ENCODE measurements around the gene FARS2.

The FARS2 gene

DNA sequence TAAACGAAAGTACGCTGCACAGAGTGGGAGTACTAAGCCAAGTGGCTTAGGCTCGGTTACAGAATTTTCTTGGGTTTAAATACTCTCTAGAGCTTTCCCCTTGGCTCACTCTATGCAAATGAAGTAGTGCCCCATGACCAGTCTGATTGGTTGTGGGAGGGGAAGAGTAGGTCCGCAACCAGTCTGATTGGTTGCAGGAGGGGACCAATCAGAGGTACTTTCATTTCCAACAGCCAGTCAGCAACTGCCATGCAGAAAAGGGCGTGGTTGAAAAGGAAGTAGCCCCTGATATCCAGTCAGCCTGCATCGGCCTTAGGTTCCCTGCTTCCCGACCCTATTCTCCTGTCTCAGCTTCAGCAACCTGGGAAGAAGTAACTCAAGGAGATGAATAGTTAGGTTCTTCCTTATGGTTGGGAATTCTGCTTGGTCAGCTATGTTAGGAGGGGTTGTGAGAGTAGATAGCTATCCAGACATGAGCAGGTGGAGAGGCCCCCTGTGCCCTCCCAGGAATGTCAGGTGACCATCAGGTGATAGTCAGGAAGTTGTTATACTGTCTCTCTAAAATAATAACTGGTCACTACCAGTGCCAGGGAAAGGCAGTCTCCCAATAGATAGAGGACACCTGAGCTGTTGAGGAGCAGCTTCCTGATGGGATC lies 57.4 kb downstream of the FARS2 start:
- H3K4me3 ChIP-seq (replicated peaks; ENCODE audit: low read depth, low read length) = no peak overlapping the region
- no peak for TF ChIP-seq CTCF (IDR thresholded peaks at IDR 0.05; ENCODE audit: low read depth, low read length, missing control alignments)
- DNase-seq (ENCODE audit: extremely low read depth, low read depth) = no peak

- DNase-seq (ENCODE audit: extremely low read depth, low read depth) = no peak
These were observed 62.7 kb downstream of the FARS2 start for GRCh38 chr6:5323979-5324378.

DNA sequence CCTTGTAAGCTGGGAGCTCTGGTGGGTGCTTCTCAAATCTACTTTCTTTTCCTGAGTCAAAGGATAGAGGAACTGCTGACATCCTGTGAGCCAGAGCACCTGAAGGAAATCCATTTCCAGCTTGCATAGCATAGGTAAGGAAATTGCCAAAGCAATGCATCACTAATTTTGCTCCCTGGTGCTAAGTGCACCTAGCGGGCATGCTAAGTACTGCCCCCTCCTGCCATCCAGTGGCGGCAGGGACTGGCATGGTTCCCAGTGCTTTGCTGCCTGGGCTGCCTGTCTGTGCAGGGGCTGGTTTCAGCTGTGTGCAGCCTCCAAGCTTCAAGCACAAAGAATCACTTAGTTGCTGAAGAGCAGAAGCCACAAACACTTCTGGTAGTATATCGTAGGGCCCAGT lies 63.9 kb downstream of the FARS2 start:
- no peak for DNase-seq (ENCODE audit: extremely low read depth, low read depth)
- no peak for TF ChIP-seq CTCF (IDR thresholded peaks at IDR 0.05; ENCODE audit: low read depth, low read length, missing control alignments)
- H3K4me3 ChIP-seq (replicated peaks; ENCODE audit: low read depth, low read length) = no peak overlapping the region

More at GRCh38 chr6:5323979-5324378, 62.7 kb downstream of the FARS2 start:
- no peak overlapping the region for H3K4me3 ChIP-seq (replicated peaks; ENCODE audit: low read depth, low read length)
- TF ChIP-seq CTCF (IDR thresholded peaks at IDR 0.05; ENCODE audit: low read depth, low read length, missing control alignments) = no peak

DNA sequence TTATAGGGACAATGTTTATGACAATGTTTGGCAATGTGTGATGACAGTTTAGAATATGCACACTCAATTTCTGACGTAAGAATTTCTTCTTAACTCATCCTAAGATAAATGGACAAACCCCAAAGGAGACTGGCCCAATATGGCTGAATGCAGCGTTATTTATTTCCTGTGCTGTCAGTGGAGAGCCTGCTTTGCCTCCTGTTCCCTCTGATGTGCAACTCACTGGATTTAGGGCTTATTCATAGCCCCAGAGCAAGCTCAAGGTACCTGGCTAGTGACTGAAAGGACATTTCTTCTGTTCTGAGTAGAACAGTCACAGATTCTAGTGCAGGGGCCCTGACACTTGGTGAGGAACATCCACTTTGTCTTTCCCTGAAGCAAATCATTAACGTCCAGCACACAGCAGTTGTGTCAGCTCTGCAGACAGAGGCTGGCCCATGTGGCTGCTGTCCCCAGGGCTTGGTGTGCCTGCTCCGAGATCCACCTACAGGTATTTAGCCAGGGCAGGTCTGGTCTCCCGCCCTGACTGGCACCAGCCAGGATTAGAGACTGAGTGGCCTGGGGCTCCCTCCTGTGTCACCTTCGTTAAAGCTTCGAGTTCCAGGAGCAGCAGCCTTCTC lies 64.8 kb downstream of the FARS2 start:
- no peak overlapping the region for H3K4me3 ChIP-seq (replicated peaks; ENCODE audit: low read depth, low read length)
- no peak for TF ChIP-seq CTCF (IDR thresholded peaks at IDR 0.05; ENCODE audit: low read depth, low read length, missing control alignments)
- no peak for DNase-seq (ENCODE audit: extremely low read depth, low read depth)

- TF ChIP-seq CTCF (IDR thresholded peaks at IDR 0.05; ENCODE audit: low read depth, low read length, missing control alignments) = no peak
- DNase-seq (ENCODE audit: extremely low read depth, low read depth) = no peak
- no peak overlapping the region for H3K4me3 ChIP-seq (replicated peaks; ENCODE audit: low read depth, low read length)
These were observed 67.5 kb downstream of the FARS2 start for GRCh38 chr6:5328800-5329199.

- no peak for DNase-seq (ENCODE audit: extremely low read depth, low read depth)
- no peak for TF ChIP-seq CTCF (IDR thresholded peaks at IDR 0.05; ENCODE audit: low read depth, low read length, missing control alignments)
These were observed 70.6 kb downstream of the FARS2 start for GRCh38 chr6:5331845-5332442.

More at GRCh38 chr6:5331845-5332442, 70.6 kb downstream of the FARS2 start:
- H3K4me3 ChIP-seq (replicated peaks; ENCODE audit: low read depth, low read length) = no peak overlapping the region
